HG03460 (cell line): ENCODE measurements around the gene MCC.
"Not testable (repeated sequence)": the region's sequence is repeated elsewhere in the genome, so short reads cannot be mapped to it uniquely, and the experiment has no call there.

Experiments
- ATAC-seq: cut with Tn5 transposase; IDR thresholded peaks from one replicate; pipeline ENCODE4 v1.9.1; 2021; ENCODE audit not compliant: unreplicated experiment

Gene MCC

DNA sequence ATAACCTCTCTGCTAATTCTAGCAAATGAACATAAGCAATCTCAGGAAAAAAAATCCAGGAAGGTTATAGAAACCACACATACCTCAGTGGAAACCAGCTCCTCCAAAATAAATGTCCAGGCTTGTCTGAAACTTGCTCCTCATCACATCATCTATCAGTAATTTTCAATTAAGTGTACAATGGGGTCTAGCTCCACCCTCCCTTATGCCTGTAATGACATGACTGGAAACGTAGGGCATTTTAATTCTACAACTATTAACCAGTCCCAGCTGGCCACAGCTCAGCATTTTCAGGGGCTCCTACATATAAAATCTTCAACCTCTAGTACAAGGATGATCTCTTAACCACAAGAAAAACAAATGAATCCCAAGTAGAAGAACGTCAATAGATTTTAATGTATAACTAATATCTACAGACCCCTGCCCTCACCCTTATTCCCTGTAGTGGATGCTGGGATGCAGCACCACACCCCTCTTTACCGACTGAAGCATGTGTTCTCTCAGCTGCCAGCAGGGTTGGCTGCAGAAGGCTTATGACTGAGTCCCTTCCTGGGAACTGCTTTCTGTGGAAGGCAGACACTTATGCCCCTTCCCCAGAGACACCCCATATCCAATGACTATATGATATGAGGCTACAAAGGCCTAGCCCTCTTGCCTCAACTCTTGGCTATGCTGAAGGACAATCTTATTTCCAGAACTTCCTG is 60.2 kb downstream of the MCC start:
- ATAC-seq = no peak

GRCh38 chr5:113425909-113426308 is 62.3 kb downstream of the MCC start:
- ATAC-seq = no peak

- ATAC-seq = no peak
Measured at GRCh38 chr5:113421693-113422092, 66.6 kb downstream of the MCC start.

DNA sequence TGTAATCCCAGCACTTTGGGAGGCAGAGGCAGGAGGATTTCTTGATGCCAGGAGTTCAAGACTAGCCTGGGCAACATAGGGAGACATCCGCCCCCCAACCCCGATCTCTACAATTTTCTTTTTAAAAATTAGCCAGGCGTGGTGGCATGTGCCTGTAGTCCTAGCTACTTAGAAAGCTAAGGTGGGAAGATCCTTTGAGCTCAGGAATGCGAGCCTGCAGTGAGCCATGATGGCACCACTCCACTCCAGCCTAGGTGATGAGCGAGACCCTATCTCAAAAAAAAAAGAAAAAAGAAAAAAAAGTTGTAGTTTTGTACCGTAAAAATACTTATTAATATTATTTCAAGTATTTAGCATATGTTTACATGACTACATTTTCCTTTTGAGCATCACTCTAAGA is 82.7 kb downstream of the MCC start:
- ATAC-seq = no peak

DNA sequence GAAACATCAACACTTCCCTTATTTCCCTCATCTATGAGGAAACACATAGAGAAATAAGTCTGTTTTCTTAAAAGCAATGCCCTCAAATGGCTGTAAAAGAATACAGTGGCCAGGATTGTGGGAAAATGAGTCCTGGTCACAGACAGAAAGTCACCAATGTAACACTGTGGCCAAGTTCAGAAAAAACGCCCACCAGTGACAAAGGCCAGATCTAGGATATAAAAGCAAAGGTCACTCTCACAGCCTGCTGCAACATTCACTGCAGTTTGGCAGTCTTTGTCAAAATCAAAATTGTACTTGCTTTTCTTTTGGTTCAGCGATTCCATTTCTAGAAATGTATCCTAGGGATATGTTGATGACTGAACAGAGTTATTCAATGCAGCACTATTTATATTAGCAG is 84.0 kb downstream of the MCC start:
- ATAC-seq = no peak

DNA sequence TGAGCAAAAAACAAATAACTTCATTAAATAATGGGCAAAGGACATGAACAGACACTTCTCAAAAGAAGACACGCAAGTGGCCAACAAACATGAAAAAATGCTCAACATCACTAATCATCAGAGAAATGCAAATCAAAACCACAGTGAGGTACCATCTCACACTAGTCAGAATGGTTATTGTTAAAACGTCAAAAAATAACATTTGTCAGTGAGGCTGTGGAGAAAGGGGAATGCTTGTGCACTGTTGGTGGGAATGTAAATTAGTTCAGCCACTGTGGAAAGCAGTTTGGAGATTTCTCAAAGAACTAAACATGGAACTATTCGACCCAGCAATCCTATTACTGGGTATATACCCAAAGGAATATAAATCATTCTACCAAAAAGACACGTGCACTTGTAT is 90.3 kb downstream of the MCC start:
- ATAC-seq = not testable (repeated sequence)

DNA sequence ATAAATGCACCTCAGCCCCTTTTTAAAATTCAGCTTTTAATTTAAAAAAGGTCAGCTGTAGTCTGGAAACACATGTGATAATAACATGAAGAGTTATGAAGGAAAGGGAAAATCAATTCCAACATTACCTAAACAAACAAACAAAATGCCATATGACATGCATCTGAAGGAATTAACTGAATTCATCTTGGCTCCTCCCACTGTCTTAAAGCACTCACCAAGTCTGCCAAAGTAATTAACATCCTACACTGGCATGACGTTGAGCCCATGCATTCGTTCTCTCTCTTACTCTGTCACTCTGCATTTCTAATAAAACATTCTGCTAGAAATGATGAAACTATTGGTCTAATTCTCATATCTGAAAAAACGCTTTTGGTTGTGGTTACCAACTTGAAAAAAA is 91.2 kb downstream of the MCC start:
- no peak for ATAC-seq

GRCh38 chr5:113394658-113395057 is 93.6 kb downstream of the MCC start:
- no peak for ATAC-seq

GRCh38 chr5:113390224-113390623 is 98.0 kb downstream of the MCC start:
- no peak for ATAC-seq

DNA sequence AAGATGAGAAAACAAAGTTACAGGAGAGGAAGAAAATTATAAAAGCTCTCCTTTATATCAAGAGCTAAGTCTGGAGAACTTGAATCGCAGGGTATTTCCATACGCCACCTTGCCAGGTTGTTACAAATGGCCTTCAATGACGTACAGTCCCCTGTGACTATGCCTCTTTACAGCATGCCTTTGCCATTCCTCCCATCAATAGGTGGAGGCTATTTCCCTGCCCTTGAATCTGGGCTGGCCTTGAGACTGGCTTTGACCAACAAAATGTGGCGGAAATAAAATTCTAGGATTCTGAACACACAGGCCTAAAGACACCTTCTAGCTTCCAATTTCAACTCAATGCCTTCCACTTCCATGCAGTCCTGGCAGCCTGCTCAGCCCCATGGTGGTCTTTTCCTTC is 99.1 kb downstream of the MCC start:
- ATAC-seq = no peak

- ATAC-seq = no peak
Measured at GRCh38 chr5:113387844-113388243, 100.4 kb downstream of the MCC start.

- no peak for ATAC-seq
Measured at GRCh38 chr5:113384782-113385285, 103.4 kb downstream of the MCC start.

DNA sequence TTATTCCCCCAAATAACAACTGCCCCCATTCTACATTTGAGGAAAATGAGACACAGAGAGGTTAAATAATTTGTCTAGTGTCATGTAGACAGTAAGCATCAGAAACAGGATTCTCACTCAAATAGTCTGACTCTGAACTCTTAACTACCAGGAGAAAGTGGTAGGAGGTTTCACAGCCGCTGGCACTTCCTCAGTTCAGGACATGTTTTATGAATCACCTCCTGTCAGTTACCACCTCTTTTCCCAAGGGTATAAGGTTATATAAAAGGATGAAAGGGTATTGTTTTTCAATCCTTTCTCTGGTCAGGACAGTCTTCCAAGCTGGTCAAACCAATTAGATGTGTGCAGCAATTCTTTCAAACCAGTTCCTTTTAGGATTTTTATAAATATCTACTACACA is 105.5 kb downstream of the MCC start:
- ATAC-seq = no peak

DNA sequence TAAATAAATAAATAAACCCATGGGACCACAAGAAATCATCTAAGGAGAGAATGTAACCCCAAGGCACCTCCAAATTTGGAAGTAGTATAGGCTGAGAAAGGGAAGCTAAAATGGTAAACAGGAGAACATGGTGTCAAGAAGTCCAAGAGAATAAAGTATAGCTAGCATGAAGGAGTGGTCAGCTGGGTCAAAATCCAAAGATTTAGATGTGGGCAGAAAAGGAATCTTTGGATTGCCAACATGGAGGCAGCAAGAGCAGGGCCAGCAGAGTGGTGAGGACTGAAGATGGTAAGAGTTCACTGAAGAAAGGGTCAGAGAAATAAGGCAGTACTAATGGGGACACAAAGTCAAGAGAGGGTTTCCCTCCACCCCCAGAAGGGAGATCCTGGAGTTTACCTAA is 106.5 kb downstream of the MCC start:
- ATAC-seq = no peak

- ATAC-seq = no peak
Measured at GRCh38 chr5:113380807-113381326, 107.4 kb downstream of the MCC start.

GRCh38 chr5:113379936-113380806 is 108.1 kb downstream of the MCC start:
- ATAC-seq = no peak

- peak; percentile 61 for ATAC-seq
Measured at GRCh38 chr5:113378959-113379541, 109.2 kb downstream of the MCC start.

DNA sequence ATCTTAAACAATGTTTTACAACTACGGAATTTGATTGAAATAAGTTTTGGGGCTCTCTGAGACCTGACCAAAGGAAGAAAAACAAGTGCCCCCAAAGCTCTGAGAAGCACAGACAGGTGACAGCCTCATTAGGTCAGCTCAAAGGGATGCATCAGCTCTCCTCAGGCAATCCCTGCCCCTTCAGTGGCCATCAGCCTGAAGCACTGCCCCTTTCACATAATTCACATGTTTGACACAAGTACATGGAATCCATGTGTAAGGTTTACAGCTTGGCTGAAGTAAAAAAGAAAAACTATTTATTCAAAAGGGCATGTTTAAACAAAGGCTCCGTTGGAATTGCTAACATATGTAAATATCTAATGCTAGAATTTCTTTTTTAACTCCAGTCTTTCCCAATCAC is 109.7 kb downstream of the MCC start:
- ATAC-seq = no peak

DNA sequence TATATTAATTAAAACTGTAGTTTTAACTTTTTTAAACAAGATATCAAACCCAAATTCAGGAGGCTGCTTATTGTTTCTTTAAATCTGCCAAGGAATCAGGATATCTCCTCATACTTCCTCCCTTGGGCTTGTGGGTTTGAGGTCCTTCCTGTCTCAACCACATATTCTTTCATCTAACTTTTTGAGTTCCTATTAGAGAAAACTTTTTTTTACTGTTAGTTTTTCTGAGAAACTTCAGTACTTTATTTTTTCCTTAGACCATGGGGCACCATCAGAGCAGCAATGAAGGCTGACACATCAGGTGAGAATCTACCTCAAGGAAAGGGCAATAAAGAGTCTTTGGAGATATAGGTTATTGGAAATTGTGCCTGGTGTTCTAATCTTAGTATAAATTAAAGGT is 110.2 kb downstream of the MCC start:
- ATAC-seq = no peak

GRCh38 chr5:113376640-113377039 is 111.6 kb downstream of the MCC start:
- ATAC-seq = no peak

DNA sequence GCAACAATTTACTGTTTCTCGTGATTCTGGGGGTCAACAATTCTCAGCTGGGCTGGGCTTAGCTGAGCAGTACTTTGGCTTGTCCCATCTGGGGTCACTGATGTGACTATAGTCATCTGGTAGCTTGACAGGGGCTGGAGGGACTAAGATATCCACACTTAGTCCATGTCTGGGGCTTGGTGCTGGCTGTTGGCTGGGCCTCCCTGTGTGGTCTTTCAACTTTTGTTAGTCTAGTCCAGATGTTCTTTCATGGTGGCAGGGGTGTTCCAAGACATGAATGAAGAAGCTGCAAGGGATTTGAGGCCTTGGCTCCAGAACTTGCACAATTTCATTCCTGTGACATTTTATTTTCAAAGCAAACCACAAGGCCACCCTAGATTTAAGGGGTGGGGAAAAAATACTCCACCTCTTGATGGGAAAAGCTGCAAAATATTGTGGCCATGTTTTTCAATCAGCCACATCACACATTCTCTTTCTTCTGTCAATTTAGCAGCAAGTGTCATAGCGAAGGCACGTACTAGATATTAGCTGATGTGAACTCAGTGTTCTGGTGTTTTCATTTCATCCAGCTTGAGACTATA is 112.7 kb downstream of the MCC start:
- no peak for ATAC-seq
